Measurements from ENCODE around the gene SND1. TPM values are rescaled to one million over a fixed set of nuclear protein-coding genes. Genes with fewer than 3 reads are reported as not detected.

SND1 gene
- total and polyA plus RNA-seq, 2 donors (not counting 1 experiment from before 2014, with no cell fraction given) = 44.4 to 165 TPM

- TF ChIP-seq EZH2 (IDR thresholded peaks at IDR 0.05; ENCODE audit: borderline replicate concordance, insufficient read depth, low read depth, low read length, poor library complexity, severe bottlenecking) (no peak), CTCF (IDR thresholded peaks at IDR 0.05) (no peak)
- Mint-ChIP-seq H3K9me3 (ENCODE audit: insufficient read depth) (no peaks in the 10 kb centered on the region), H3K4me1 (peaks cover 47% of the 10 kb centered on the region), H3K27ac (peak overlapping the region; percentile 97), H3K27me3 (no peaks in the 10 kb centered on the region), H3K4me3 (no peak overlapping the region)
- 3% methylated on average over 27 of the region's 38 CpGs for WGBS (ENCODE audit: insufficient coverage)
- DNase-seq (no peak), ATAC-seq (ENCODE audit: low read depth) (peak; percentile 5)
- H3K4me3 ChIP-seq (ENCODE audit: control extremely low read depth in 1 of 5, extremely low read depth in 1 of 5, insufficient read depth in 1 of 5, low read depth in 2 of 5, low read length in 4 of 5) = peak overlapping the region; percentile 57 to 90 (median 86)
- H3K9ac ChIP-seq (ENCODE audit: low read length) = peak overlapping the region; percentile 88
- peaks cover 55% of the 10 kb centered on the region for H3K79me2 ChIP-seq (ENCODE audit: control insufficient read depth, insufficient read depth, low read length)
- peaks cover 0 to 4% of the 10 kb centered on the region in 2 experiments for H3K36me3 ChIP-seq (replicated peaks in 1 of 2; ENCODE audit: control extremely low read depth in 1 of 2, control insufficient read depth in 1 of 2, extremely low read depth in 1 of 2, insufficient read depth in 2 of 2, low read length in 1 of 2)
- H3K27ac ChIP-seq (ENCODE audit: low read length in 2 of 2) = peak overlapping the region; percentile 66 to 96
- ChIA-PET POLR2A (interaction anchor here (1.9 kb wide), 1 partner anchor 67 kb away, joined by 10 read pairs; the partner anchor contains the start of gene GCC1), CTCF (no interaction called here)
- H4K20me1 ChIP-seq (ENCODE audit: control insufficient read depth, insufficient read depth, low read length, poor library complexity, severe bottlenecking) = peaks cover 43% of the 10 kb centered on the region
- peak overlapping the region; percentile 87 for H3K4me2 ChIP-seq (replicated peaks; ENCODE audit: low read depth, low read length, poor library complexity, severe bottlenecking)
- H2AFZ ChIP-seq (ENCODE audit: insufficient read depth, low read depth, low read length, poor library complexity, severe bottlenecking) = peak overlapping the region; percentile 87
- intact Hi-C loops (cut with micrococcal nuclease) = loop anchor here (1.0 to 5.0 kb wide), 2 partner anchors 33 to 1850 kb away; partner anchors contain the start of gene SMKR1
- peaks cover 38 to 41% of the 10 kb centered on the region in 2 donors for H3K4me1 ChIP-seq (ENCODE audit: control insufficient read depth in 2 of 2, insufficient read depth in 2 of 2, low read length in 2 of 2)
- no peaks in the 10 kb centered on the region for H3K27me3 ChIP-seq (replicated peaks in 1 of 4; ENCODE audit: control extremely low read depth in 1 of 4, control insufficient read depth in 3 of 4, insufficient read depth in 4 of 4, low read length in 3 of 4)
- H3K9me3 ChIP-seq (ENCODE audit: control extremely low read depth in 1 of 3, control insufficient read depth in 2 of 3, insufficient read depth in 1 of 3, low read length in 2 of 3) = peaks cover 0 to 3% (median 0%) of the 10 kb centered on the region in 3 donors
Observed at GRCh38 chr7:127652333-127653248, 597 bp downstream of the SND1 start.

- Mint-ChIP-seq H3K9me3 (ENCODE audit: insufficient read depth) (no peaks in the 10 kb centered on the region), H3K27me3 (no peaks in the 10 kb centered on the region), H3K27ac (no peak overlapping the region), H3K4me1 (peaks cover 48% of the 10 kb centered on the region), H3K4me3 (no peak overlapping the region)
- peaks cover 0 to 3% (median 0%) of the 10 kb centered on the region in 3 donors for H3K9me3 ChIP-seq (ENCODE audit: control extremely low read depth in 1 of 3, control insufficient read depth in 2 of 3, insufficient read depth in 1 of 3, low read length in 2 of 3)
- peak overlapping the region in 1 of 5 experiments; percentile 87 for H3K4me3 ChIP-seq (ENCODE audit: control extremely low read depth in 1 of 5, extremely low read depth in 1 of 5, insufficient read depth in 1 of 5, low read depth in 2 of 5, low read length in 4 of 5)
- no peaks in the 10 kb centered on the region for H3K27me3 ChIP-seq (replicated peaks in 1 of 4; ENCODE audit: control extremely low read depth in 1 of 4, control insufficient read depth in 3 of 4, insufficient read depth in 4 of 4, low read length in 3 of 4)
- intact Hi-C loops (cut with micrococcal nuclease) = loop anchor here (5.0 kb wide), 1 partner anchor 1849 kb away; the partner anchor contains the start of gene SMKR1
- H3K4me2 ChIP-seq (replicated peaks; ENCODE audit: low read depth, low read length, poor library complexity, severe bottlenecking) = peak overlapping the region; percentile 87
- H3K27ac ChIP-seq (ENCODE audit: low read length in 2 of 2) = no peak overlapping the region
- H3K79me2 ChIP-seq (ENCODE audit: control insufficient read depth, insufficient read depth, low read length) = peaks cover 63% of the 10 kb centered on the region
- H3K36me3 ChIP-seq (replicated peaks in 1 of 2; ENCODE audit: control extremely low read depth in 1 of 2, control insufficient read depth in 1 of 2, extremely low read depth in 1 of 2, insufficient read depth in 2 of 2, low read length in 1 of 2) = peaks cover 0 to 4% of the 10 kb centered on the region in 2 experiments
- ATAC-seq (ENCODE audit: low read depth) (no peak), DNase-seq (no peak)
- CTCF ChIA-PET = no interaction called here
- TF ChIP-seq CTCF (IDR thresholded peaks at IDR 0.05) (no peak), EZH2 (IDR thresholded peaks at IDR 0.05; ENCODE audit: borderline replicate concordance, insufficient read depth, low read depth, low read length, poor library complexity, severe bottlenecking) (no peak)
- peaks cover 44% of the 10 kb centered on the region for H4K20me1 ChIP-seq (ENCODE audit: control insufficient read depth, insufficient read depth, low read length, poor library complexity, severe bottlenecking)
- peaks cover 38 to 41% of the 10 kb centered on the region in 2 donors for H3K4me1 ChIP-seq (ENCODE audit: control insufficient read depth in 2 of 2, insufficient read depth in 2 of 2, low read length in 2 of 2)
- no CpG with 5 or more reads among the region's 4 CpGs for WGBS (ENCODE audit: insufficient coverage)
- POLR2A ChIA-PET = no interaction called here
- no peak overlapping the region for H3K9ac ChIP-seq (ENCODE audit: low read length)
- no peak overlapping the region for H2AFZ ChIP-seq (ENCODE audit: insufficient read depth, low read depth, low read length, poor library complexity, severe bottlenecking)
Observed at GRCh38 chr7:127653396-127653795, 1.4 kb downstream of the SND1 start.

All from B cell (primary cell).